ENCODE results near the gene MAPKAP1. TPM values are rescaled to one million over a fixed set of nuclear protein-coding genes. Genes with fewer than 3 reads are reported as not detected.
A peak's percentile ranks its signal among the peaks of the same experiment; 100 is the strongest.

Gene MAPKAP1
- total and polyA plus RNA-seq, 2 experiments from 2014 or later, result 68.4 to 98.5 TPM

- no peak for DNase-seq (ENCODE audit: low spot score)
- Histone ChIP-seq H3K4me1 (ENCODE audit: insufficient read depth) (no peaks in the 10 kb centered on the region), H3K27ac (ENCODE audit: low read depth) (no peak overlapping the region), H3K4me2 (peak overlapping the region; percentile 78), H2AFZ (peak overlapping the region; percentile 98), H3K79me2 (replicated peaks; ENCODE audit: insufficient read depth) (no peaks in the 10 kb centered on the region), H3F3A (replicated peaks; ENCODE audit: low read depth) (0 out of 2 replicates have a peak, but pooled peaks cover 7% of the 10 kb centered on the region), H3K4me3 (peak overlapping the region; percentile 67), H3K36me3 (ENCODE audit: insufficient read depth) (no peaks in the 10 kb centered on the region), H3K9me2 (ENCODE audit: insufficient read depth) (no peaks in the 10 kb centered on the region), H3K27me3 (ENCODE audit: insufficient read depth) (peaks cover 10% of the 10 kb centered on the region; the same call in 1 of the 2 replicates), H4K20me1 (replicated peaks; ENCODE audit: insufficient read depth) (no peaks in the 10 kb centered on the region)
- no peak for TF ChIP-seq CREB1 (CRISPR knock-in tag; IDR thresholded peaks at IDR 0.05; ENCODE audit: low read depth)
- no peak for TF ChIP-seq EZH2 (IDR thresholded peaks at IDR 0.05; ENCODE audit: low read depth, unreplicated experiment)
- TF ChIP-seq REST (IDR thresholded peaks at IDR 0.05; ENCODE audit: unreplicated experiment), result no peak
- no peak for TF ChIP-seq CTCF (conservative IDR thresholded peaks at IDR 0.05; ENCODE audit: low read depth in 2 of 2)
- no peak for TF ChIP-seq ZNF462 (CRISPR knock-in tag; IDR thresholded peaks at IDR 0.05)
- TF ChIP-seq STAT1 (IDR thresholded peaks at IDR 0.05; ENCODE audit: unreplicated experiment), result no peak
- TF ChIP-seq ZNF114 (CRISPR knock-in tag; IDR thresholded peaks at IDR 0.05), result no peak
- TF ChIP-seq NANOG (IDR thresholded peaks at IDR 0.05; ENCODE audit: borderline replicate concordance), result no peak
- no peak for TF ChIP-seq JUNB (IDR thresholded peaks at IDR 0.05; ENCODE audit: unreplicated experiment)
- TF ChIP-seq POLR2AphosphoS5 (IDR thresholded peaks at IDR 0.05; ENCODE audit: low read depth), result no peak
- no peak for TF ChIP-seq ETS1 (IDR thresholded peaks at IDR 0.05)
- no peak for TF ChIP-seq EZH2phosphoT487 (IDR thresholded peaks at IDR 0.05; ENCODE audit: unreplicated experiment)
- no peak for TF ChIP-seq ZNF331 (CRISPR knock-in tag; IDR thresholded peaks at IDR 0.05; ENCODE audit: low read depth)
- no peak for ATAC-seq
- Mint-ChIP-seq H3K9me3 (no peaks in the 10 kb centered on the region; the same call in 2 of the 3 replicates), H3K36me3 (ENCODE audit: low read depth) (no peaks in the 10 kb centered on the region), H3K27ac (no peak overlapping the region), H3K4me1 (peaks cover 12% of the 10 kb centered on the region), H3K4me3 (peak overlapping the region; percentile 63), H3K27me3 (ENCODE audit: insufficient read depth, low read depth, poor library complexity) (peaks cover 20% of the 10 kb centered on the region)
These were observed 299.5 kb downstream of the MAPKAP1 start for GRCh38 chr9:125407432-125407973.

Measured in GM23338 (cell line).